RCC 7860 (cell line): Measurements from ENCODE around the gene KCNAB1.
"Not testable (repeated sequence)": the region's sequence is repeated elsewhere in the genome, so short reads cannot be mapped to it uniquely, and the experiment has no call there.

Experiments
- DNase-seq: peaks from one replicate; pipeline ENCODE4 v3.0.0-alpha.2; 2015; ENCODE audit warnings: low spot score
- FAIRE-seq: peaks from 2 replicates; lab custom pipeline; 2012; peaks lifted over from hg19 to GRCh38; lab: Jason Lieb, UNC

KCNAB1 gene

GRCh38 chr3:156214676-156215075 is 94.3 kb downstream of the KCNAB1 start:
- FAIRE-seq (no peak), DNase-seq (no peak)

- FAIRE-seq (no peak), DNase-seq (no peak)
These were observed 95.4 kb downstream of the KCNAB1 start for GRCh38 chr3:156215751-156216150.

GRCh38 chr3:156216216-156216615 is 95.8 kb downstream of the KCNAB1 start:
- FAIRE-seq (no peak), DNase-seq (no peak)

GRCh38 chr3:156216852-156217251 is 96.5 kb downstream of the KCNAB1 start:
- FAIRE-seq: no peak

GRCh38 chr3:156217674-156218352 is 97.4 kb downstream of the KCNAB1 start:
- FAIRE-seq: peak; percentile 35

More at GRCh38 chr3:156216852-156217251, 96.5 kb downstream of the KCNAB1 start:
- no peak for DNase-seq

GRCh38 chr3:156218353-156218744 is 98.0 kb downstream of the KCNAB1 start:
- FAIRE-seq: no peak
- DNase-seq: no peak

More at GRCh38 chr3:156217674-156218352, 97.4 kb downstream of the KCNAB1 start:
- DNase-seq: peak; percentile 75

- FAIRE-seq, DNase-seq: not testable (repeated sequence)
These were observed 102.0 kb downstream of the KCNAB1 start for GRCh38 chr3:156222381-156222780.

- FAIRE-seq, DNase-seq: not testable (repeated sequence)
These were observed 103.7 kb downstream of the KCNAB1 start for GRCh38 chr3:156224046-156224445.

GRCh38 chr3:156226676-156227420 is 106.5 kb downstream of the KCNAB1 start:
- peak; percentile 45 for FAIRE-seq
- DNase-seq: no peak

GRCh38 chr3:156227704-156228103 is 107.3 kb downstream of the KCNAB1 start:
- no peak for FAIRE-seq
- DNase-seq: no peak

- DNase-seq (no peak), FAIRE-seq (no peak)
These were observed 110.0 kb downstream of the KCNAB1 start for GRCh38 chr3:156230278-156230900.

- DNase-seq, FAIRE-seq: not testable (repeated sequence)
These were observed 110.8 kb downstream of the KCNAB1 start for GRCh38 chr3:156231221-156231620.

GRCh38 chr3:156233876-156234275 is 113.5 kb downstream of the KCNAB1 start:
- no peak for FAIRE-seq
- peak; percentile 8 for DNase-seq

- FAIRE-seq (no peak), DNase-seq (no peak)
These were observed 116.3 kb downstream of the KCNAB1 start for GRCh38 chr3:156236556-156237260.

GRCh38 chr3:156240642-156241041 is 120.3 kb downstream of the KCNAB1 start:
- DNase-seq (no peak), FAIRE-seq (no peak)

- DNase-seq (peak; percentile 60), FAIRE-seq (peak; percentile 57)
These were observed 126.8 kb downstream of the KCNAB1 start for GRCh38 chr3:156246961-156247725.

- no peak for FAIRE-seq
These were observed 130.2 kb downstream of the KCNAB1 start for GRCh38 chr3:156250550-156250949.

GRCh38 chr3:156251424-156251823 is 131.0 kb downstream of the KCNAB1 start:
- no peak for FAIRE-seq
- no peak for DNase-seq

More at GRCh38 chr3:156250550-156250949, 130.2 kb downstream of the KCNAB1 start:
- DNase-seq: no peak

GRCh38 chr3:156252656-156253055 is 132.3 kb downstream of the KCNAB1 start:
- no peak for FAIRE-seq
- no peak for DNase-seq

GRCh38 chr3:156253150-156253549 is 132.8 kb downstream of the KCNAB1 start:
- no peak for FAIRE-seq
- DNase-seq: no peak
